ENCODE results near the gene DCDC1. TPM values are rescaled to one million over a fixed set of nuclear protein-coding genes. Genes with fewer than 3 reads are reported as not detected.

DCDC1 gene
- total and polyA plus RNA-seq, 9 of the 15 experiments (the other 6 are each of a cell fraction or from before 2014, with no cell fraction given): 0.05 to 0.18 (median 0.08) TPM; not detected in 3

DNA sequence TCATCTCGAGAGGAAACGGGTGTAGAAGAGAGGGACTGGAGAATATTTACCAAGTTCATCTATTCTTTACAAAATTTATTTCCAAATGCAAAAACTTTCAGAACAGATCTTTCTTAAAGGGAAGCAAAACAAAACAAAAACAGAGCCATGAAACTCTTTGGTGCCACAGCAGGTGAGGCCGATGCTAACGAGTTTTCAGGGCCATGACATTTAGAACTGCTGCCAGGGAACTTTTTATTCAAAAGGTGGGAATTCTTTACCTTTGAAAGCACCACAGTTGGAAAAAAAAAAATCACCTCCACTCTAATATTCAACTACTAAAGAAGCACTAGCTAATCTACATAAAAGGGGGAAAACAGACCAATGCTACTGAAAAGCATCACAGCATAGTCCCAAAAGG is 230.1 kb downstream of the DCDC1 start:
- no peaks in the 10 kb centered on the region for H3K36me3 ChIP-seq (ENCODE audit: control insufficient read depth, insufficient read depth, low read length)
- no peaks in the 10 kb centered on the region for H3K9me1 ChIP-seq (ENCODE audit: control insufficient read depth, insufficient read depth, low read length)
- no peaks in the 10 kb centered on the region for H3K79me2 ChIP-seq (ENCODE audit: control insufficient read depth, insufficient read depth, low read length)
- DNase-seq (ENCODE audit: extremely low read depth in 1 of 4, low spot score in 3 of 4) (no peak), ATAC-seq (no peak), FAIRE-seq (no peak)
- H3K4me1 ChIP-seq (replicated peaks in 1 of 2; ENCODE audit: control insufficient read depth in 2 of 2, insufficient read depth in 2 of 2, low read length in 2 of 2): no peaks in the 10 kb centered on the region
- CTCF ChIA-PET (ENCODE audit: low intra/inter-chr PET ratio): no interaction called here
- H4K20me1 ChIP-seq (replicated peaks; ENCODE audit: control insufficient read depth, insufficient read depth, low read length): no peaks in the 10 kb centered on the region
- BruUV-seq (replicated peaks): no TSS peak
- TF ChIP-seq FOXJ2 (tag; IDR thresholded peaks at IDR 0.05) (no peak), ILF3 (IDR thresholded peaks at IDR 0.05; ENCODE audit: borderline replicate concordance) (no peak), E2F3 (CRISPR knock-in tag; IDR thresholded peaks at IDR 0.05) (no peak), XRCC4 (IDR thresholded peaks at IDR 0.05; ENCODE audit: extremely low read depth, insufficient read depth, insufficient read length) (no peak), HOXB6 (CRISPR knock-in tag; IDR thresholded peaks at IDR 0.05; ENCODE audit: borderline replicate concordance) (no peak)
- H2AFZ ChIP-seq (ENCODE audit: low read depth, low read length): no peak overlapping the region
- H3K27me3 ChIP-seq (ENCODE audit: control insufficient read depth in 2 of 2, insufficient read depth in 2 of 2, low read length in 2 of 2): no peaks in the 10 kb centered on the region
- H3K9ac ChIP-seq (ENCODE audit: insufficient read depth in 1 of 2, low read depth in 2 of 2, low read length in 2 of 2): no peak overlapping the region
- intact Hi-C loops (cut with micrococcal nuclease): no loop called here
- H3K4me3 ChIP-seq: no peak overlapping the region
- no peaks in the 10 kb centered on the region for H3K9me3 ChIP-seq (replicated peaks; ENCODE audit: control insufficient read depth, insufficient read depth, low read depth, low read length)
- WGBS (ENCODE audit: insufficient coverage, low coverage, missing lambda C conversion rate): 0% methylated on average over 4 of the region's 4 CpGs
- in situ Hi-C loops (cut with MboI): no loop called here
- no peak overlapping the region for H3K4me2 ChIP-seq (ENCODE audit: insufficient read depth, low read length)
- no peak overlapping the region for H3K27ac ChIP-seq (ENCODE audit: extremely low read depth, low read depth, low read length)
- POLR2A ChIA-PET: no interaction called here

DNA sequence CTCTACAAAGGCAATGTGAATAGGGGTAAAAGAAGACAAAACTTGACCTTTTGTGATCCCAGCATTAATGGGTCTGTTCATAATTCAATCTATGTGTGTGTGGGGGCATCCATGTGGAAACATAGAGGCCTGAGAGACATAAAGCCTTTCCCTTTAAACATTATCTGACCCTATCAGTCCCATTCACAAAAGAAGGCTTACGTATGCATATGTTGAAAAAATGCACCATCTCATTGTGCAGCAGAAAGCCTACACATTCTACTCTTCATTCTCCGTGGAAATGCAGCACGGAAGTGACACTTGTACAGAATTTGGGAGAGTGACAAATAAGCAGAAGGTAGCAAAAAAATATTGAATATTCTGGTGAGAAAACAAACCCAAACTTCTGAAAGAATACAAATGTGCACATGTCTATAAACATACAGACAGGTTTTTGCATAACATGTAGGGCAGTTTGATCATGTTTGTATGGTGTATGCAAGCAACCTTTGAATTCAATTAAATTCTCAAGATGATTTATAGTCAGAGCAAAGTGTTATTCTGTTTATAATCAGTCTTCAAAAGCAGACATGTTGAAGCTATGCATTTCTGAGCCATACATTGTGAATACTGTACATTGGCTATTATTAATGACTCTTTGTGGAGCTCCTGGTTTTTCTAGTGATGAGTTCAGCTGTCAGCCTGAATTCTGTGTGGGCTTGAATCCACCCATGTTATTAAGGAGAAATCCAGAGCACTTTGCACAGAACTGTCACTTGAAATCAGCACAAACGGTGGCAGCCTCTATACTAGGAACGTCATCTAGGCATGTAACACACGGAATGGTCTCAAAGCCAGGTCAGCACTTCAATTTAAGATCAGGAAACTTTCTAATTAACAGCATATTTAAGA is 236.8 kb downstream of the DCDC1 start:
- H3K9ac ChIP-seq (ENCODE audit: insufficient read depth in 1 of 2, low read depth in 2 of 2, low read length in 2 of 2): no peak overlapping the region
- no peaks in the 10 kb centered on the region for H4K20me1 ChIP-seq (replicated peaks; ENCODE audit: control insufficient read depth, insufficient read depth, low read length)
- H3K27me3 ChIP-seq (ENCODE audit: control insufficient read depth in 2 of 2, insufficient read depth in 2 of 2, low read length in 2 of 2): no peaks in the 10 kb centered on the region
- ATAC-seq (no peak), FAIRE-seq (no peak), DNase-seq (ENCODE audit: extremely low read depth in 1 of 4, low spot score in 3 of 4) (no peak)
- H3K36me3 ChIP-seq (ENCODE audit: control insufficient read depth, insufficient read depth, low read length): no peaks in the 10 kb centered on the region
- no peaks in the 10 kb centered on the region for H3K79me2 ChIP-seq (ENCODE audit: control insufficient read depth, insufficient read depth, low read length)
- WGBS (ENCODE audit: insufficient coverage, low coverage, missing lambda C conversion rate): 0% methylated on average over 6 of the region's 6 CpGs
- in situ Hi-C loops (cut with MboI) (no loop called here), intact Hi-C loops (cut with micrococcal nuclease) (no loop called here)
- H3K4me2 ChIP-seq (ENCODE audit: insufficient read depth, low read length): no peak overlapping the region
- no peak overlapping the region for H2AFZ ChIP-seq (ENCODE audit: low read depth, low read length)
- CTCF ChIA-PET (ENCODE audit: low intra/inter-chr PET ratio): no interaction called here
- H3K27ac ChIP-seq (ENCODE audit: extremely low read depth, low read depth, low read length): no peak overlapping the region
- POLR2A ChIA-PET: no interaction called here
- no TSS peak for BruUV-seq (replicated peaks)
- H3K4me1 ChIP-seq (replicated peaks in 1 of 2; ENCODE audit: control insufficient read depth in 2 of 2, insufficient read depth in 2 of 2, low read length in 2 of 2): no peaks in the 10 kb centered on the region
- no peaks in the 10 kb centered on the region for H3K9me1 ChIP-seq (ENCODE audit: control insufficient read depth, insufficient read depth, low read length)
- no peaks in the 10 kb centered on the region for H3K9me3 ChIP-seq (replicated peaks; ENCODE audit: control insufficient read depth, insufficient read depth, low read depth, low read length)
- no peak overlapping the region for H3K4me3 ChIP-seq
- TF ChIP-seq HDAC8 (tag; IDR thresholded peaks at IDR 0.05): no peak
- no peak for TF ChIP-seq DPF2 (IDR thresholded peaks at IDR 0.05)
- no peak for TF ChIP-seq GTF2F1 (IDR thresholded peaks at IDR 0.05; ENCODE audit: low read depth, low read length)
- TF ChIP-seq, protein P1, sequence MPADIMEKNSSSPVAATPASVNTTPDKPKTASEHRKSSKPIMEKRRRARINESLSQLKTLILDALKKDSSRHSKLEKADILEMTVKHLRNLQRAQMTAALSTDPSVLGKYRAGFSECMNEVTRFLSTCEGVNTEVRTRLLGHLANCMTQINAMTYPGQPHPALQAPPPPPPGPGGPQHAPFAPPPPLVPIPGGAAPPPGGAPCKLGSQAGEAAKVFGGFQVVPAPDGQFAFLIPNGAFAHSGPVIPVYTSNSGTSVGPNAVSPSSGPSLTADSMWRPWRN (IDR thresholded peaks at IDR 0.05; ENCODE audit: low read depth): no peak
- TF ChIP-seq, protein P2, sequence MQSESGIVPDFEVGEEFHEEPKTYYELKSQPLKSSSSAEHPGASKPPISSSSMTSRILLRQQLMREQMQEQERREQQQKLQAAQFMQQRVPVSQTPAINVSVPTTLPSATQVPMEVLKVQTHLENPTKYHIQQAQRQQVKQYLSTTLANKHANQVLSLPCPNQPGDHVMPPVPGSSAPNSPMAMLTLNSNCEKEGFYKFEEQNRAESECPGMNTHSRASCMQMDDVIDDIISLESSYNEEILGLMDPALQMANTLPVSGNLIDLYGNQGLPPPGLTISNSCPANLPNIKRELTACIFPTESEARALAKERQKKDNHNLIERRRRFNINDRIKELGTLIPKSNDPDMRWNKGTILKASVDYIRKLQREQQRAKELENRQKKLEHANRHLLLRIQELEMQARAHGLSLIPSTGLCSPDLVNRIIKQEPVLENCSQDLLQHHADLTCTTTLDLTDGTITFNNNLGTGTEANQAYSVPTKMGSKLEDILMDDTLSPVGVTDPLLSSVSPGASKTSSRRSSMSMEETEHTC (IDR thresholded peaks at IDR 0.05): no peak
- TF ChIP-seq PHB (CRISPR knock-in tag; IDR thresholded peaks at IDR 0.05): no peak
- TF ChIP-seq EZH2 (IDR thresholded peaks at IDR 0.05; ENCODE audit: borderline replicate concordance, low read depth, low read length): no peak
- TF ChIP-seq NRF1 (conservative IDR thresholded peaks at IDR 0.05 in 1 of 2, IDR thresholded peaks at IDR 0.05 in 1 of 2): no peak

All from K562 (cell line).